T-helper 2 cell treated with Interferon-gamma antibody and Interleukin-4, amounts not matched to agents 100 ng/mL and 5 ng/mL, for 36 hours (primary cell): ENCODE measurements around the gene APPBP2. TPM values are rescaled to one million over a fixed set of nuclear protein-coding genes. Genes with fewer than 3 reads are reported as not detected.
"Not testable (repeated sequence)": the region's sequence is repeated elsewhere in the genome, so short reads cannot be mapped to it uniquely, and the experiment has no call there.

ENCODE experiments used
- intact Hi-C: fragments of 100-400 bp; cut with micrococcal nuclease; formaldehyde crosslinking; loops from one replicate; pipeline ENCODE4 v1.15.1; 2023
- total RNA-seq: library from RNA; stranded (reverse); gene quantifications from 2 replicates; pipeline ENCODE4 v1.2.3, GENCODE V29; 2022

Gene APPBP2, protein sequence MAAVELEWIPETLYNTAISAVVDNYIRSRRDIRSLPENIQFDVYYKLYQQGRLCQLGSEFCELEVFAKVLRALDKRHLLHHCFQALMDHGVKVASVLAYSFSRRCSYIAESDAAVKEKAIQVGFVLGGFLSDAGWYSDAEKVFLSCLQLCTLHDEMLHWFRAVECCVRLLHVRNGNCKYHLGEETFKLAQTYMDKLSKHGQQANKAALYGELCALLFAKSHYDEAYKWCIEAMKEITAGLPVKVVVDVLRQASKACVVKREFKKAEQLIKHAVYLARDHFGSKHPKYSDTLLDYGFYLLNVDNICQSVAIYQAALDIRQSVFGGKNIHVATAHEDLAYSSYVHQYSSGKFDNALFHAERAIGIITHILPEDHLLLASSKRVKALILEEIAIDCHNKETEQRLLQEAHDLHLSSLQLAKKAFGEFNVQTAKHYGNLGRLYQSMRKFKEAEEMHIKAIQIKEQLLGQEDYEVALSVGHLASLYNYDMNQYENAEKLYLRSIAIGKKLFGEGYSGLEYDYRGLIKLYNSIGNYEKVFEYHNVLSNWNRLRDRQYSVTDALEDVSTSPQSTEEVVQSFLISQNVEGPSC
- 28.5 and 30.2 TPM in 2 replicates for total RNA-seq

DNA sequence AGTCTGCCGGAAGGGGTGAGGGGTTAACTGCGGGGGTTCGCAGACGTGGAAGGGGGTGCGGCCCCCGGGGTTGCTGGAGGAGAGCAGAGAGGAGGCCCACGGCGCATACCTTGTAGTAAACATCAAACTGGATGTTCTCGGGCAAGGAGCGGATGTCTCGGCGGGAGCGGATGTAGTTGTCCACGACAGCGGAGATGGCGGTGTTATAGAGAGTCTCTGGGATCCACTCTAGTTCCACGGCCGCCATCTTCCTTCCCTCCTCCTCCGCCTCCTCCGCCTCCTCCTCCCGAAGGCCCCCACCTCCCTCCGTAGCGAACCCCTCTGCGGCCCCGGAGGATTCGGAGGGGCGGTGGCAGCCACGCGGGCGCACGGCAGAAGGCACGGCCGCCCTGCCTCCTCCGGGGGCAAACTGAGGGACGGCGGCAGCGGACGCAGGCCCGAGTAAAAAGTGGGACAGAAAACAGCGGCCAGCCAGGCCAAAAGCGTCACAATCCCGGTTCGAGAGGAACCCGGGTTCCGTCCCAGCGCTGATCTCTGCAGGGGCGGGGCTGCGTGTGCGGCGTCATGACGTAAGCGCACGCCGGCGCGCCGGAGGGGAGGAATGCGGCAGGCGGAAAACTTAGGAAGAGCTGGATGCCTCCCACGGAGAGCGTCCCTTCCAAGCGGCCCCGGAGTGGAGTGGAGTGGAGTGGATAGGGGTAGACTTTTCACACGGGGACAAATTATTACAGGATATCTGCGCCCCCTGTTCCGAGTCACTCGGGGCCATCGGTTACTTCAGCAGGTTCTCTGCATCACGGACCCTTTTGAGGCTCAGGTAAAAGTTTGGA is at the start of gene APPBP2:
Gene APPBP2, minus strand, starts transcription at position 558 of the 830 bp plus-strand sequence. Its CDS starts 311 bp downstream, at position 247.
- intact Hi-C loops = loop anchor here (1.0 to 10.0 kb wide), 4 partner anchors 75 to 381 kb away; partner anchors contain the start of genes BCAS3, CA4 and USP32

DNA sequence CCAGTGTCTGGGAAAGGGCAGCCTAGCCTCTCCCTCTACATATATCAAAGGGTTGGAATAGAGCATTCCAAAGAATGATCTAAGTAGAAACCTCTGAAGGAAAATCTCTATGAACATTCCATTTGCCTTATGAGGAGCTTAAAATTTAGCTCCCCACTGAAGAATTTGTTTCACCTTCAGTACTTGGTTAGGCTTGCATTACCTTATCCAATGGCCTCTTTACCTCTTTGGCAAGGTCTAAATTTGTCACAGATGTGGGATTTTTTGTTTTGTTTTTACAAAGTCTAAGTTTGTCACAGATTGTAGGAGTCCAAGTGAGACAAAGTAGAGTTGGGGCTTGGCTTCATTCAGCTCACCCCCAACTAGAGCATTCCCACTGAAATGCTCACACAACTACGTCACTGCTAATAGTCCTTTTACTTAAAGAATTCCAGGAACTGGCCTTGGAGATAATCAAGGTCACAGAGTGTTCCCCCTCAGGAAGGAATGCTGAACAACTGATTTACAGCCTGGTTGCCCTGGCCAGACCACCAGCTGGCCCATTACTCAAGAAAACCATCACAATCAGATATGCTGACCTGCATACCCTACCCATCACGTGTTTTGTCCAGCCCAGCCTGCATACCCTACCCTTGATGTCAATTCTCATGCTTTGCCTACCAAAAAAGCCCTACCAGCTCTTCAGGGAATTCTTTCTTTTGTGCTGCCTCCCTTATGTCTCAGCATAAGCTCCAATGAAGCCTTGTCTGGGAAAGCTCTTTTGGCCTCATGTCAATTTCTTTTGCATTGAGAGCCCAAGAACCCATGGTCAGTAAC is 47.4 kb upstream of the APPBP2 start:
- intact Hi-C loops = no loop called here

DNA sequence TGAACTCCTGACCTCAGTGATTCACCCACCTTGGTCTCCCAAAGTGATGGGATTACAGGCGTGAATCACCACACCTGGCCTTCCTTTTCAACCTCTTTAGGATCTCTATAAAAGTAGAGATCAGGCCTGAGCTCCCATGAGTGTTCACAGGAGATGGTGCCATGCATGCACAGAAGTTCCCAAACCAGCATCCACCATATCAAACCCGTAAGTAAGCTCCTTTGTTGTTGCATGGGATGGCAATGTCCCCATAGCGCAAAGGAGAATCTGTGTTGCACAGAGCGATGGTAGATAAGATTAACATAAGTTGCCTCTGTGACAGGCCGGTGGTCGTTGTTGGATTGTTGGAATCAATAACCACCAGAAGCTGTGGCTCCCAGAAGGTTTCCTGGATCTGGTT is 39.2 kb upstream of the APPBP2 start:
- intact Hi-C loops = no loop called here

DNA sequence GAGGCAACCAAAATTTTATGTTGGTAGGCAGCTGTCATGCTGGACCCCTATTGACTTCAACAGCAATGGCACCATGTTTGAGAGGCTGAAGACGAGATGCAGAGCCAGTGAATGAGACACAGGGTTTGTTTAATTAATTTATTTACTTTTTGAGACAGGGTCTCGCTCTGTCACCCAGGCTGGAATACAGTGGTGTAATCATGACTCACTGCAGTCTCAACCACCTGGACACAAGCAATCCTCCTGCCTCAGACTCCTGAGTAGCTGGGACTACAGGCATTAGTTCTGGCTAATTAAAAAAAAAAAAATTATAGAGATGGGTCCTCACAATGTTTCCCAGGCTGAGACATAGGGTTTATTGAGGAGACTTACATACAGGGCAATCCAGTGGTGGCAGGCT is 37.7 kb upstream of the APPBP2 start:
- intact Hi-C loops = no loop called here

DNA sequence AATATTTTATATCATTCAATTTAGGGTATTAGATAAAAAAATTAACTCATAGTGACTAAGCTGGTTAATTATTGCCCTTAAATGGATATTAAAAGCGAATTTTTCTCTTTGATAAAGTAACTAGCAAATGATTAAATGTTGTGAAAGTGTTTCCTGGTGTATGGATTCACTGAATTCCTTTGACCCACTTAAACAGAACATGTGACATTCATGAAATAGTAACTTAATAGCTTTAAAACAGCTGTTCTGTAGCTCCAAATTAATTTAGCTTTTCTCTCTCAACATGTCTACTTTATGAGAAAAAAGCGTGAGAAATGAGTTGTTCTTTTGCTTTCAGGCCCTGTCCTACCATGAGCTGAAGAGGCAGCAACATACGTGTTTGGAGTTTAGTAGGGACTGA is 36.4 kb upstream of the APPBP2 start:
- intact Hi-C loops = no loop called here

DNA sequence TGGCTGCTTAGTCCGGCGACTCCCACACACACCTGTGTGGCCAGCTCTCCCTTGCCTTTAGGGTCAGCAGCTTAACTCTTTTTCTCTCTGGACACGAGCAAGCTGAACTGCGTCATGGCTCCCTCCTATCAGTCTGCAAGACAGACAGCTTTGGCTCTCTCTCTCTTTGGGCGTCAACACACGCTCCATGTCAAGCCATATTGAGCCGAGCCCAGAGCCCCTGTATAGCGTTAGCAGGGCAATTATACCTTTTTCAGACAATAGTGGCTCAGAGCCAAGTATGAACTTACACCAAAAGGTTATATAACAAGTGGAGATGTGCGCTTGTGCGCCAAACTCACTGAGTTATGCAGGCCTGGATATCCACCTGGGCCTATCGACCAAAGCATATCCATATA is 34.8 kb upstream of the APPBP2 start:
- intact Hi-C loops = no loop called here

DNA sequence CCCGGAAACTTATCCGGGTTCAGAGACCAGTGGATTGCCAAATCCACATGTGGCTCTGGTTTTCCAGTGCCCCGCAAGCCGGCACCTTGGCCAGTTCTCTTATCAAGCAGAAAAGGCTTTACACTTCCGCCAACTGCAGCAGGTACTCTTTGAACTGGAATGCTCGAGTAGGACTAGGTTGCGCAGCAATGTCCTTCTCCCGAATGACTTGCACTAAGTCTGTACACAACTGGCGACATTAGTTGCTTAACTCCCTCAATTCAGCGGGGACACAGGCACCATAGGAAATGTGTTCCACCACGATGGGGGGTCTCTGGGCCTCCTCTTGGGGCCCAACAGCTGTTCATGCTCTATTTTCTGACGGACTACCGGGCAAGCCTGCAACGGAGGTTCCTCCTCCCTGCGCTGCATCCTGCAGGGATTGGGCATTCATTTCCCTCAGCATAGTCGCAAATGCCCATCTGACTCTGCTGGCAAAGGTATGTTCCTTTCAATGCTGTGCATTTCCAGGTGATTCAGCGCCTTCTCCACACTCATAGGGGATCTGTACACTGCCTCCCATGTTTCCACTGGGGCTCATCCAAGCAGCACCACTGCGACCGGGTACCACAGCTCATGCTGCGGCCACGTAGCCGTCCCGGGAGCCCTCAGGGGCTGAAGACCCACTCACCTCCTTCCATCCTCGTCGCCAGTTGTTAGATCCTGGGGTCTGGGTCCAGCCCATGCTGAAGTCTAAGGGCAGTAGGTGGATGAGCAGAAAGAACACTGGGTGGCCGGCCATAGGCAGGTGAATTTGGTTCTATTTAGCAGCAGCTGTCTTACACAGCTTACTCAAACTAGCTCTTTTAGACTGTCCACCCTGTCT is 34.2 kb upstream of the APPBP2 start:
- intact Hi-C loops = no loop called here

DNA sequence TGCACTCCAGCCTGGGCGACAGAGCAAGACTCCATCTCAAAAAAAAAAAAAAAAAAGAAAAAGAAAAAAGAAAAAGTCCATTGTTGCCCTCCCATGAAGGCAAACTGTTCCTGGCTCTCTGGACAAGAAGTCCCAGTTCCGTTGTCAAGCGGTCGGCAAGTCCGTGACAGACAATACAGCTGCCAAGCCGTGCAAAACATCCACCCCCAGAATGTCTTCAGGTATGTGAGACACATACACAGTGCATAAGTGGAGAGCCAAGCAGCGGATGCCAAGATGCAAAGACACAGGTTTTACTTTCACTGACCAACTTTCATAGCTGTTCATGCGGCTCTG is 33.6 kb upstream of the APPBP2 start:
- intact Hi-C loops = no loop called here

DNA sequence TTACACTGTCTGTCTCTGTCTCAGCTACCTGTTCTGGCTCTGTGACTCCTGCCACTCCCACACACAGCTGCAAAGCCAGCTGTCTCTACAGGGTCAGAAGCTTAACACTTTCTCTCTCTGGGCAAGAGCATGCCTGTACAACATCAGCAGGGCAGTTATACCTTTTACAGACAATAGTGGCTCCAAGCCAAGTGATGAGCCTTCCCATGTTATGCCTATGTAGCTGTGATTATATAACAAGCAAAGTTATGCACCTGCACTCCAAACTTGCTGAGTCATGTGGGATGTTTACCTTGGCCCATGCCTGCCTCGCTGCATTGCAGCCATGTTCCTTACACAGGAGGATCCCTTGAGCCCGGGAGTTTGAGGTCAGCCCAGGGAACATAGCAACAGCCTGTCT is 31.8 kb upstream of the APPBP2 start:
- intact Hi-C loops = no loop called here

DNA sequence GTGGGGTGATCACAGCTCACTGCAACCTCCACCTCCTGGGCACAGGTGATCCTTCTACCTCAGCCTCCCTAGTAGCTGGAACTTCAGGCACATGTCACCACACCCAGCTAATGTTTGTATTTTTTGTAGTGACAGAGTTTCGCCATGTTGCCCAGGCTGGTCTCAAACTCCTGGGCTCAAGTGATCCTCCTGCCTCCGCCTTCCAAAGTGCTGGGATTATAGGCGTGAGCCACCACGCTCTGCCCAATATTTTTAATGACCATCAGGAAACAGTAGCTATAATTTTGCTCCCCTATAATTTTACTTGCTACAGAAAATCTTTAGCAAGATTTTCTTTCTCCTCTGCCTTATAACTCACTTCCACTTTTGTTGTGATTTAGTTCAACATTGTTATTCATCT is 29.7 kb upstream of the APPBP2 start:
- intact Hi-C loops = no loop called here

DNA sequence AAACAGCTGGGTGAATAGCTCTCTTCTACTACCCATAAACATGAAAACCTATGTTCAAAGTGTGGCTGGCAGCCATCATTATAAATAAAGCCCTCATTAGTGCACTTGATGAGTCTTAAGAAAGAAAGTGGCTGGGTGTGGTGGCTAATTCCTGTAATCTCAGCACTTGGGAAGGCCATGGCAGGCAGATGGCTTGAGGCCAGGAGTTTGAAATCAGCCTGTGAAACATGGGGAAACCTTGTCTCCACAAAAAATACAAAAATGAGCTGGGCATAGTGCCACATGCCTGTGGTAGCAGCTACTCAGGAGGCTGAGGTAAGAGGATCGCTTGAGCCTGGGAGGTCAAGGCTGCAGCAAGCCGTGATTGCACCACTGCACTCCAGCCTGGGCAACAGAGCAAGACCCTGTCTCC is 28.3 kb upstream of the APPBP2 start:
- intact Hi-C loops = no loop called here

DNA sequence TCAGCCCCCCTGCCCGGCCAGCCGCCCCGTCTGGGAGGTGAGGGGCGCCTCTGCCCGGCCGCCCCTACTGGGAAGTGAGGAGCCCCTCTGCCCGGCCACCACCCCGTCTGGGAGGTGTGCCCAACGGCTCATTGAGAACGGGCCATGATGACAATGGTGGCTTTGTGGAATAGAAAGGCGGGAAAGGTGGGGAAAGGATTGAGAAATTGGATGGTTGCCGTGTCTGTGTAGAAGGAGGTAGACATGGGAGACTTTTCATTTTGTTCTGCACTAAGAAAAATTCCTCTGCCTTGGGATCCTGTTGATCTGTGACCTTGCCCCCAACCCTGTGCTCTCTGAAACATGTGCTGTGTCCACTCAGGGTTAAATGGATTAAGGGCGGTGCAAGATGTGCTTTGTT is 26.2 kb upstream of the APPBP2 start:
- intact Hi-C loops = not testable (repeated sequence)

DNA sequence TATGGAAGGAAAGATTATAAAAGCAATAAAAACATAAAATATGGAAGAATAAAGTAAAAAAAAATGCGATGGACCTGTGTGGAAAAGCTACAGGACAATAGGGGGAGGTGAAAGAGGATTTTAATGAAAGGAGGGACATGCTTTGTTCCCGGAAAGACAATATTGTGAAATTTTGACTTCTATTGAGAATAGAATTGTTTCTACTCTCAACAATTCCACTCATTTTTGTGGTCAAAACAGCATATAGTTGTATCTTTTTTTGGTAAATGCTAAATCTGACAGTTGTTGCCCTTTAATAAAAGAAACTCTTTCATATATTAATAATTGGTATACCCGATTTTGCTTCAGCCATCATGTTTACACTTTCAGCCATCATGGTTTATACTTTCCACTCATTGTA is 22.9 kb upstream of the APPBP2 start:
- intact Hi-C loops = no loop called here

DNA sequence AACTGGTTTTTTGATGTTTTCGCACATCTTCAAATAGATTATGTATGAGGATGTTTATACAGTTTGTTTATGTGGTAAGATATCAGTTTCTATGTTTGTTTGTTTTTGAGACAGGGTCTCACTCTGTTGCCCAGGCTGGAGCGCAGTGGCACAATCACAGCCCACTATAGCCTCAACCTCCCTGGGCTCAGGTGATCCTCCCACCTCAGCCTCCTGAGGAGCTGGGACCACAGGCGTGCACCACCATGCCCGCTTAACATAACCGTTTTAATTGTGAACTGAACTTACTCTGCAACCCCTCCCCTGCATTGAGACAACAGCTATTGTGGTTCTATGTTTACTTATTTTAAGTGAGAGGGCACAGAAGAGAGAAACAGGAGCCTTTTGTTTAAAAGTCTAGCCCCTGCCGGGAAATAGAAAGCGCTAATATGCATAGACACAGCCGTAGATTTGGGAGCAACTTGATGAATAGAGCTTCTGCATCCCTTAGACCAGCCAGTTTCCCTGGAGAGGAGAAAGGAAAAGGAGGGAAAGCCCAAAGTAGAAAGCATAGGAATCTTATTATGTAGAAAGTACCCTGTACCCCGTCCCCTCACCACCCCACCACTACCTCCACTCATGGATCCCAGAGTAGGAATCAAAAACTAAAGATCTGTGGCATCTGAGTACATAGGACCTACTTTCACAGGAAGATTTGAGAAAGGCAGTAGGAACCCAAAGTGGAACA is 19.6 kb upstream of the APPBP2 start:
- intact Hi-C loops = no loop called here

DNA sequence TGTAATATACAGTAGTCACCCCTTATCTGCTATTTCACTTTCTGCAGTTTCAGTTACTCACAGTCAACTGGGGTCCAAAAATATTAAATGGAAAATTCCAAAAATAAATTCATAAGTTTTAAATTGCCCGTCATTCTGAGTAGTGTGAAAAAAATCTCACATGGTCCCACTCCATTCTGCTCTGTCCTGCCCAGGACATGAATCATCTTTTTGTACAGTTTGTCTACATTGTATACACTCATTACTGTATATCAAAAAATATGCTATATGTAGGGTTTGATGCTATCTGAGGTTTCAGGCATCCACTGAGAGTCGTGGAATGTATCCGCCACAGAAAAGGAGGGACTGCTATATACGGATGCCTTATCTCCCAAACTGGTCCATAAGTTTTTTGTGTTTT is 16.0 kb upstream of the APPBP2 start:
- intact Hi-C loops = no loop called here

DNA sequence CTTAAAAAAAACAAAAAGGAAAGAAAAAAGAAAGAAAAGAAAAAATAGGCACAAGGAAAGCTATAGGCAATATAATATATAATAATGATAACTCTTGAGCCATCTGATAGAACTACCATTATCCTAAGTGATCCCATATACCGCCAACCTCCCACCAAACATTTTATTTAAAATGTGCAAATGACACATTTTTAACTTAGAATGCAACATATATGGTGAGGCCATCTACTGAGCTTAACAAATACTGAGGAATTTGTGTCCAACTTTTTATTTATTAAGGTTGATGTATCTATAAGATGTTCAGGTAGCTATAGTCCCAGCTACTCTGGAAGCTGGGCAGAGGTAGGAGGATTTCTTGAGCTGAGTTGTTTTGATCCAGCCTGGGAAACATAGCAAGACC is 14.4 kb upstream of the APPBP2 start:
- intact Hi-C loops = no loop called here

DNA sequence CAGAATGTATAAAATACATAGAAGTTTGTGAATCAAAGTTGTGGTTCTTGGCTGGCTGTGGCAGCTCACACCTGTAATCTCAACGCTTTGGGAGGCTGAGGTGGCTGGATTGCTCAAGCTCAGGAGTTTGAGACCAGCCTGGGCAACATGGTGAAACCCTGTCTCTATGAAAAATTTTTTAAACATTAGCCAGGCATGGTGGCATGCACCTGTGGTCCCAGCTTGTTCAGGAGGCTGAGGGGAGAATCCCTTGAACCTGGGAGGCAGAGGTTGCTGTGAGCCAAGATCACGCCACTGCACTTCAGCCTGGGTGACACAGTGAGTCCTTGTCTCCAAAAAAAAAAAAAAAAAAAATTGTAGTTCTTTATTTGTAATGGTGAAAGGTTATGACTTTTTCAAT is 13.8 kb upstream of the APPBP2 start:
- intact Hi-C loops = no loop called here

DNA sequence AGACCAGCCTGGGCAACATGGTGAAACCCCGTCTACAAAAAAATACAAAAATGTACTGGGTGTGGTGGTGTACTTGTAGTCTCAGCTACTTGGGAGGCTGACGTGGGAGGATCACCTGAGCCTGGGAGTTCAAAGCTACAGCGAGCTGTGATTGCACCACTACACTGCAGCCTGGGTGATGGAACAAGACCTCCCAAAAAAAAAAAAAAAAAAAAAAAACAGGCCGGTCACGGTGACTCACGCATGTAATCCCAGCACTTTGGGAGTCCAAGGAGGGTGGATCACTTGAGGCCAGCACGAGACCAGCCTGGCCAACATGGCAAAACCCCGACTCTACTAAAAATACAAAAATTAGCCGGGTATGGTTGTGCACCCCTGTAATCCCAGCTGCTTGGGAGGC is 12.7 kb upstream of the APPBP2 start:
- intact Hi-C loops = no loop called here

DNA sequence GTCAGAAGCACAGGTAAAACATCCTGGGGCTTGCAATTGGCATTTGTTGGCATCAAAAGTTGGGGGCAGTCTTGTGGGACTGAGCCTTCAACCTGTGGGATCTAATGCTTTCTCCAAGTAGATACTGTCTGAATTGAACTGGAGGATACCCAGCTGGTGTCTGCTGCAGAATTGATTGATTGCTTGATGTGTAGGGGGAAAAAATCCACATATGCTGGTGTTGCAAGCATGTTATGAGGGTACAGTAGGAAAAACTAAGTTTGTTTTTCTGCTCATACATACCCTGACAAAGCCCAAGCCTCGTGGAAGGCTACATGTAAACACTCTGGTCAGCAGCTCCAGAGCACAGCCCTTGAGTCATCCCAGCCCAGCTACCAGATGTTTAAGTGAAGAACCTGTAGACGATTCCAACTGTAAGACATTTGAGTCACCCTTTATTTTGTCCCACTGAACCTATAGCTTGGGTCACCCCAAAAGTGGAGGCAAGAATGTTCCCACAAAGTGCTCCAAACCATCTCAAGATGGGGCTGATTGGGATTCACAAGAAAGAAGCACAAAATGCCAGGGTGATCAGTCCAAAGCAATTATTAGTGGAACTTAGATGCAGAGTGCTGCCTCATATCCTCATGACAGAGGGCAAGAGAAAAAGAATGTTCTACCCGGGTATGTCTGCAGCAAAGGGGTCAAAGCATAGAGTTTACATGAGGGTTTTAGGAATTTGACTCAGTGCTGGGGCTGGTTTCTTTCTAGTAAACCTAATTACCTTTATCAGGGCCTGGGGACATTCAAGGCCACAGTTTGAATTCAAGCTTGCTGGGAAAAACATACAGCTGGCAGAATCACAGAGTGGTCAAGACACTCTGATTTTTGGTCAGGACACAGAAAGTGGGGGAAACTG is 9.6 kb upstream of the APPBP2 start:
- intact Hi-C loops = no loop called here
